Effector memory CD8-positive, alpha-beta T cell (primary cell): ENCODE results near the gene GSS.

Source experiments
- ATAC-seq: fragments of 150-1000 bp; cut with Tn5 transposase; replicated peaks from 2 replicates; pipeline ENCODE4 v1.10.0; 2021; ENCODE audit warnings: mild to moderate bottlenecking, moderate library complexity
- DNase-seq, 3 experiments: peaks; one replicate each; pipeline ENCODE4 v3.0.0; 2021
- H3K27ac Mint-ChIP-seq, 2 donors: one replicate each; pipeline ENCODE4 v1.8.0; 2022; ENCODE audit warnings: mild to moderate bottlenecking in 2 of 2, mixed read lengths in 2 of 2, moderate library complexity in 2 of 2
- H3K27me3 Mint-ChIP-seq, 2 donors: one replicate each; pipeline ENCODE4 v1.8.0; 2022; ENCODE audit warnings: mixed read lengths in 2 of 2
- H3K36me3 Mint-ChIP-seq: one replicate; pipeline ENCODE4 v1.8.0; 2022; ENCODE audit warnings: mild to moderate bottlenecking, moderate library complexity, mixed read lengths; ENCODE audit not compliant: insufficient read depth
- H3K4me1 Mint-ChIP-seq, 2 donors: one replicate each; pipeline ENCODE4 v1.8.0; 2022; ENCODE audit warnings: low read depth in 2 of 2, mixed read lengths in 2 of 2
- H3K4me3 Mint-ChIP-seq, 2 donors: one replicate each; pipeline ENCODE4 v1.8.0; 2022; ENCODE audit warnings: mild to moderate bottlenecking in 2 of 2, mixed read lengths in 2 of 2, moderate library complexity in 2 of 2
- H3K9me3 Mint-ChIP-seq, 2 donors: one replicate each; pipeline ENCODE4 v1.8.0; 2022; ENCODE audit warnings: mixed read lengths in 2 of 2
- total RNA-seq, 9 experiments: gene quantifications; one replicate each; lab custom pipeline; 2026; lab: John Stamatoyannopoulos, UW

Gene GSS
- 30.9 to 59.2 (median 44.0) reads per million in 9 experiments for total RNA-seq

DNA sequence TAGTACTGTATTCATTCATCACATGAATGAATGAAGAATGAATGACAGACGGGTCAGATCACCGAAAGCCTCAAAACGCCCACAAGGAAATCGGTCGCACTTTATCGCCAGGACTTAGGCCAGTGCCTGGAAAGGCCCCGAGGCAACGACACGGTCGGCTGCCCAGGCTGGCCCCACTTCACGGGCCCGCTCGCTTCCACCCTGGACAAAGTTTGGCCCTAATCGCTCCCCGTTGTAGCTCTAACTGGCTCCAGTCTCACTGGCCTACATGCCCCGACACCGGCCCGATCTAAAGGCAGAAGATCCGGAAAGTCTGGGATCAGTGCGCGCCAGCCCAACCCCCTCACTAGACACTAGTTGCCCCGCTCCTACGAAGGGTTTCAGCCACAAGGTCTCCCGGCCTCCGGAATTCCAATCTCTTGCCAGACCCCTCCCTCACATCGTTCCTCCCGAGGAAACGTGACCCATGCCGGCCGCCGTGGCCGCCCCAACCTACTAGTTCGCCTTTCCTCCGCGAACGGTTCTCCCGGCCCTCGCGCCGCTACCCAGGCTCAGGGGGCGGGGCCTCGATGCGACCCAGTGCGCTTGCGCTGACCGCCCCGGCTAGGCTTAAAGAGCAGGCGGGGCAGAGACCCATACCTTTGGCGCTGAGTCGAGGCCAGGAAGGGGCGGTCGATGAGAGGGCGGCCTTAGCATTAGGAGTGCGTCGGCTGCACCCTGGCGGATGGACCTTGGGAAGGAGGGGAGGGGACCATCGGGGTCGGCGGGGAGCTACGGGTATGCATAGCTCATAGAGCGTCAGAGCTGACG, at the start of gene GSS, which contains the start of gene MYH7B:
Gene GSS (minus strand): TSS at position 576 of the 810 bp plus-strand sequence. CDS start 3,954 bp downstream, outside the sequence.
Gene MYH7B (plus strand): TSS at position 638 of the 810 bp plus-strand sequence. CDS start 22,138 bp downstream, outside the sequence.
- no peaks in the 10 kb centered on the region for H3K27me3 Mint-ChIP-seq

DNA sequence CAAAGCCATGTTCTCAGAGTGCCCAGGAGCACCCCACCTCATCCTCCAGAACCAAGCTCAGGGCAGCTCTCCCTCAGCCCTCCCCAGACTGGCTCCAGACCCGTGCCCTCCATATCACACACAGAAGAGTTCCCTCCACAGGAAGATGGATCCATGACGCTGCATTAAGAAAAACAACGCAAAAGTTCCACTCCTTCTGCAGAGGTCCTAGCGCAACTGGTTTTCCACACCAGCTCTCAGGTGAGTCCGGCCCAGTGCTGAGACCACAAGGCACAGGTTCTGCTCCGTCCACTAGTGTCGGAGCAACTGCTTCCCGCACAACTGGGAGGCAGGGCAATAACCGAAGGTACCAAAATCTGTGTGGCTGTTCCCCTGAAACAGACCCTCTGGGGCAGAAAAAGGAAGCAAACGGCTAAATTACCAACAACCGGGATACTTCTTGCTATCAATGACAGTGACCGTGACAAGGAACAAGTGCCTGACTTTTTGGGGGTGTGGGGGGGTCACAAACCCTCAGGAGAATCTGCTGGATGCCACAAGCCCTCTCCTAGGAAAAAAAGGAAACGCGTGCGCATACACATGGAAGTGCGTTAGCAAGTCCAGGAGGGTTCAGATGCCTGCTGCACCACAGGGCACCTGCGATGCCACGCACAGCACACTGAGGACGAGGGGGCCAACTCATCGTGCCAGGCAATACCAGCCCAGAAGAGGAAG, 49.3 kb upstream of the GSS start:
- Mint-ChIP-seq H3K4me1 (no peaks in the 10 kb centered on the region), H3K27me3 (no peaks in the 10 kb centered on the region), H3K4me3 (no peak overlapping the region), H3K27ac (peak overlapping the region in 1 of 2 donors; percentile 84), H3K36me3 (peaks cover 59% of the 10 kb centered on the region), H3K9me3 (no peaks in the 10 kb centered on the region)
- ATAC-seq (no peak), DNase-seq (no peak)

More for the DNA sequence above, at the start of gene GSS, which contains the start of gene MYH7B:
- Mint-ChIP-seq H3K4me3 (peak within 1 kb of the TSS; percentile 94 to 99), H3K9me3 (no peaks in the 10 kb centered on the region), H3K36me3 (peaks cover 4% of the 10 kb centered on the region), H3K27ac (peak within 1 kb of the TSS; percentile 93 to 98), H3K4me1 (peaks cover 19 to 20% of the 10 kb centered on the region in 2 donors)
- peak; percentile 98 for DNase-seq
- ATAC-seq, result peak; percentile 91

DNA sequence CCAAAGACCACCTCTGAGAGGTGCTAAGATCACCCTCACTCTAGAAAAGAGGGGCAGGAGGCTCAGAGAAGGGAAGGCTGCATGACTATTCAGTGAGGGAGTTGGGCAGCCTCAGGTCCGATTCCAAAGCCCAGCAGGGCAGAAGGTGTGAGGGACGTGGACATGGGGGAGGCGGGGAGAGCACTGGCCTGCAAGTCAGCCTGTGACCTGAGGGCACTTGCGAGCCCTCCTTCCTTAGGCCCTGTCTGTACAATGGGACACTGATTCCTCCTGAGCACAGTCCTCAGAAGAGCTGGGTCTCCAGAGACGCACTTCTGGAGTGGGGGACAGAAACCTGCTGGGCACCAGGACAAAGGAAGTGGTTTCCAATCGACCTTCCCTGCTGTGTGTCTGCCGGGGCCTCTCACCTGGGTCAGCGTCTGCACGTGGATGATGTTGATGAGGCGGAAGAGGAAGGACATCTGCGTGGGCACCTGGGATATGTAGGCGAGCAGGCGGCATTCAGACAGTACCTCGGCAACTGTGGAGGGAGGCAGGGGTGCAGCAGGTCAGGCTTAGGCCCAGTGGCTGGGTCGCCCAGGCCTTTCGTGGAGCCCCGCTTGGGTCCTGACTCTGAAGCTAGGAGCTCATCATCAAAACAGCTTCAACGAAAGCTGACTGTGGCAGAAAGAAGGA, 48.6 kb upstream of the GSS start:
- peak overlapping the region in 1 of 2 donors; percentile 84 for H3K27ac Mint-ChIP-seq
- no peak overlapping the region for H3K4me3 Mint-ChIP-seq
- H3K36me3 Mint-ChIP-seq, result peaks cover 57% of the 10 kb centered on the region

DNA sequence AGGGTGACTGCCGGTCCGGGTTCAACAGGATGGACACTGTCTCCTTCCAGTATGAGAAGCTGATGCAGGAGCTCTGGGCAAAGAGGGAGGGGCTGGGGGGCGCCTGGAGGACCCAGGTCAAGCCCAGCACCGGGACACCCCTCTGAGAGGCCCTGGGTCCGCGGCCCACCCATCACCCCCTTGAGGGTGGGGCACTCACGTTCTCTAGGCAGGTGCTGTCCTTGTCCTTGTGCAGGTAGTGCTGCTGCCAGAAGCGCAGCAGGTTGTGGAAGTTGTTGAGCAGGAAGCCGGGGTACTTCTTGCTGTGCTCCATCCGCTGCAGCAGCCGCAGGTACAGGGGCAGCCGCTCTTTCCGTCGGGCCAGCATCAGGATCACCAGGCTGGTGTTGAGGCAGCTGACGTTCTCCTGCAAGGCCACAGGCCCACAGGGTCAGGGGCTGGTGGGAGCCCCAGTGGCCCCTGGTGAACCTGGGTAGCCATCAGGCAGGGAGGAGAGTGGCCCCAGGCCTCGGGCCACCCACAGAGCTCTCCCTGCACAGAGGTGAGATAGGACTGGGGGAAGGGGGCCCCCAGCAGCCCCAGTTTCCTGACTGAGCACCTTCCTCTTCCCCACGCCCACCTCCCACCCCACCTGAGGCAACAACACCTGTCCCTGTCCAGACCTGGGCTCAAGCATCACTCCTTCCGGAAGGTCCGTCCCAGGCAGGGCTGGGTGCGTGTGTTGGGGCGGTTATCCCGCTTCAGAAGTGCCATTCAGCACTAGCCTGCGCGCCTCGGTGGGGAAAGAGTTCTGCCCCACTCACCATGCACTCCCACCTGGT, 47.8 kb upstream of the GSS start:
- H3K27ac Mint-ChIP-seq, result peak overlapping the region in 1 of 2 donors; percentile 84
- DNase-seq (no peak), ATAC-seq (no peak)
- no peaks in the 10 kb centered on the region for H3K9me3 Mint-ChIP-seq
- peaks cover 56% of the 10 kb centered on the region for H3K36me3 Mint-ChIP-seq
- H3K4me1 Mint-ChIP-seq, result peaks cover 0 to 3% of the 10 kb centered on the region in 2 donors
- H3K27me3 Mint-ChIP-seq, result no peaks in the 10 kb centered on the region
- no peak overlapping the region for H3K4me3 Mint-ChIP-seq

More for the DNA sequence above, 48.6 kb upstream of the GSS start:
- DNase-seq (no peak), ATAC-seq (no peak)
- Mint-ChIP-seq H3K27me3 (no peaks in the 10 kb centered on the region), H3K4me1 (no peaks in the 10 kb centered on the region), H3K9me3 (no peaks in the 10 kb centered on the region)

DNA sequence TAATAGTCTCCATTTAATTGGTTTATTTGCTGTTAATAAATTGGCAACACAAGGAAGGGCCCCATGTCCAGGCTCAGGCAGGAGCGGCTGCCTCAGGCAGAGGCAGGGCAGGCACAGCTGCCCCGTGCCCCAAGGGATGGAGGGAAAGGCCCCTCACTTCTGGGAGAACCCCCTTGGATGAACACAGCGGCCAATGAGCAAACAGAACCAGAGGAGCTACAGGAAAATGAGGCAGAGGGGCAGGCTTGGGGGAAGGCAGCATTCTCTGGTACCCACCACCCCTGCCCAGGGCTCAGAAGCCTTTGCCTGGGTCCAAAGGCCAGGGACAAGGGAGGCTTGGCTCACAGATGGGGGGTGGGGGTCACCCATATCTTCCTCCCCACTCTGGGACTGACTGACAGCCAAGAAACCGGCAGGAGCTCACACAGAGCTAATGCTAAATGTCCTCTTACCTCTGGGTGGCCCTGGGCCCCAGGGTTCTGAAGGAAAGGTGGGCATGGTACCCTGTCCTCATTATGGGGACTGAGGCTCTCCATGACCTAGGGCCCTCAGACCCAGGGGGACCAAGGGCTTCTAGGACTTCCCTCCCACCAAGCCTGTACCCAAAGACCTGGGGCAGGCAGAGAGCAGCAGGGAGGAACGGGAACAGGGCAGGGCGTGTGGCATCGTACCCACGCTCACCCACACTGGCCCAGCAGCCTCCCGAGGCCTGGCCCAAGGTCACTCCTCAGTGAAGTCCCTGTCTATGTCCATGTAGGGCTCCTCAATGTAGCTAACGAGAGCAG, 47.0 kb upstream of the GSS start:
- Mint-ChIP-seq H3K4me1 (peaks cover 0 to 11% of the 10 kb centered on the region in 2 donors), H3K27me3 (no peaks in the 10 kb centered on the region), H3K9me3 (no peaks in the 10 kb centered on the region), H3K27ac (peak overlapping the region in 1 of 2 donors; percentile 22), H3K4me3 (no peak overlapping the region), H3K36me3 (peaks cover 53% of the 10 kb centered on the region)
- ATAC-seq, result no peak
- DNase-seq, result no peak

DNA sequence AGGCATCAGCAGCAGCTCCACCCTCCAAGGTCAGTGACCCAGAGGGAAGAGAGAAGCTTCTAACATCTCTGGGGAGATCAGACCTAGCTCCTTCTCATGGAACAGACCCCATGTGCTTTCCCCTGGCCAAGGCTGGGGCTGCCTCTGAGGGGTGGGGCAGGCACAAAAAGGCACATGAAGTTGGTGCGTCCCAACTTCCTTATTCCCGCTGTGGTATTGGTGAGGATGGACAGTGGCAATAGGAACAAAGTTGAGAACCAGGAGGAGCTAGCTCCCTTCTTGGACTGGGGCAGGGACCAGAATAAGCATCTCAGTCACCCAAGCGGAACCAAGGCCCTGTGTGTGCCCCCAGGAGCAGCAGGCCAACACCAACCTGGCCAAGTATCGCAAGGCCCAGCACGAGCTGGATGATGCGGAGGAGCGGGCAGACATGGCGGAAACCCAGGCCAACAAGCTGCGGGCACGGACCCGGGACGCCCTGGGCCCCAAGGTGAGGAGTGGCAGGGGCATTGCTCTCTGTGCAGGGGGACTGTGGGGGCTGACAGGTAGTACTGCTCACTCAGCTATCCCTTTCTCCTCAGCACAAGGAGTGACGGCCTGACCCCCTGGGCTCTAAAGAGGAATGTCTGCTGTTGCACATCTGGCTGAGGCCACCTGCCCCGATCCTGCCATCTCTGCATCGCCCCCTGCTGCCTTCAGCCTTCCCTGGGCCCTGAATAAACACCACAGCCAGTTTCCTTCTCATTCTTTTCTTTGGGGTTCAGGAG, 46.2 kb upstream of the GSS start:
- H3K9me3 Mint-ChIP-seq, result no peaks in the 10 kb centered on the region
- peaks cover 0 to 15% of the 10 kb centered on the region in 2 donors for H3K4me1 Mint-ChIP-seq
- no peaks in the 10 kb centered on the region for H3K27me3 Mint-ChIP-seq
- H3K4me3 Mint-ChIP-seq, result no peak overlapping the region
- DNase-seq (no peak), ATAC-seq (no peak)
- H3K36me3 Mint-ChIP-seq, result peaks cover 48% of the 10 kb centered on the region
- H3K27ac Mint-ChIP-seq, result peak overlapping the region in 1 of 2 donors; percentile 22

DNA sequence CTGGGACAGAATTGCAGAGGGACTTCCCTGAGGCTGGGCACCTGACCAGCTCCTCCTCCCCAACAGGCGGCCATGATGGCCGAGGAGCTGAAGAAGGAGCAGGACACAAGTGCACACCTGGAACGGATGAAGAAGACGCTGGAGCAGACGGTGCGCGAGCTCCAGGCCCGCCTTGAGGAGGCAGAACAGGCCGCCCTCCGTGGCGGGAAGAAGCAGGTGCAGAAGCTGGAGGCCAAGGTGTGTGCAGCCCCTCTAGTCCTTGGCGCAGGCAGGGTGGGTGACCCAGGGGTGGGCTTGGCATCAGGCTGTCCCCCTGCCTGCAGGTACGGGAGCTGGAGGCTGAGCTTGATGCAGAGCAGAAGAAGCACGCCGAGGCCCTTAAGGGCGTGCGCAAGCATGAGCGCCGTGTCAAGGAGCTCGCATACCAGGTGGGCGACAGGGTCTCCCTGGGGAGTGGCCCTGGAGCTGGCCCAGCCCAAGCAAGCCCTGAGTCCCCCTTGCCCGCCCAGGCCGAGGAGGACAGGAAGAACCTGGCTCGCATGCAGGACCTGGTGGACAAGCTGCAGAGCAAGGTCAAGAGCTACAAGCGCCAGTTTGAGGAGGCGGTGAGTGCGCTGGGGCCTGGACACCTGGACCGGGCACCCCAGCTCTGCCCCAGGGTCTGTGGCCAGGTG, 45.5 kb upstream of the GSS start:
- no peaks in the 10 kb centered on the region for H3K9me3 Mint-ChIP-seq
- DNase-seq, result no peak
- ATAC-seq, result no peak
- H3K27ac Mint-ChIP-seq, result peak overlapping the region in 1 of 2 donors; percentile 49
- no peaks in the 10 kb centered on the region for H3K27me3 Mint-ChIP-seq
- peaks cover 0 to 15% of the 10 kb centered on the region in 2 donors for H3K4me1 Mint-ChIP-seq
- H3K36me3 Mint-ChIP-seq, result peaks cover 45% of the 10 kb centered on the region
- H3K4me3 Mint-ChIP-seq, result no peak overlapping the region

DNA sequence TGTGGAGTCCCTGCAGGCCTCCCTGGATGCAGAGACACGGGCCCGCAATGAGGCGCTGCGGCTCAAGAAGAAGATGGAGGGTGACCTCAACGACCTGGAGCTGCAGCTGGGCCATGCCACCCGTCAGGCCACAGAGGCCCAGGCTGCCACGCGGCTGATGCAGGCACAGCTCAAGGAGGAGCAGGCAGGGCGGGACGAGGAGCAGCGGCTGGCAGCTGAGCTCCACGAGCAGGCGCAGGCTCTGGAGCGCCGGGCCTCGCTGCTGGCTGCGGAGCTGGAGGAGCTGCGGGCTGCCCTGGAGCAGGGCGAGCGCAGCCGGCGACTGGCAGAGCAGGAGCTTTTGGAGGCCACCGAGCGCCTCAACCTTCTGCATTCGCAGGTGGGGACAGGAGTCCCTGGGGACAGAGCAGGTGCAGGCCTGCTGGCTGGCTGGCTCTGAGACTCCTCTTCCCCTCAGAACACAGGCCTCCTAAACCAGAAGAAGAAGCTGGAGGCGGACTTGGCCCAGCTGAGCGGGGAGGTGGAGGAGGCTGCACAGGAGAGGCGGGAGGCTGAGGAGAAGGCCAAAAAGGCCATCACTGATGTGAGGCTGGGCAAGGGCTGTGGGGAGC, 44.8 kb upstream of the GSS start:
- DNase-seq, result no peak
- ATAC-seq, result no peak
- H3K4me3 Mint-ChIP-seq, result no peak overlapping the region
- H3K27ac Mint-ChIP-seq, result peak overlapping the region in 1 of 2 donors; percentile 49
- no peaks in the 10 kb centered on the region for H3K27me3 Mint-ChIP-seq
- H3K9me3 Mint-ChIP-seq, result no peaks in the 10 kb centered on the region
- peaks cover 38% of the 10 kb centered on the region for H3K36me3 Mint-ChIP-seq
- peaks cover 0 to 15% of the 10 kb centered on the region in 2 donors for H3K4me1 Mint-ChIP-seq

DNA sequence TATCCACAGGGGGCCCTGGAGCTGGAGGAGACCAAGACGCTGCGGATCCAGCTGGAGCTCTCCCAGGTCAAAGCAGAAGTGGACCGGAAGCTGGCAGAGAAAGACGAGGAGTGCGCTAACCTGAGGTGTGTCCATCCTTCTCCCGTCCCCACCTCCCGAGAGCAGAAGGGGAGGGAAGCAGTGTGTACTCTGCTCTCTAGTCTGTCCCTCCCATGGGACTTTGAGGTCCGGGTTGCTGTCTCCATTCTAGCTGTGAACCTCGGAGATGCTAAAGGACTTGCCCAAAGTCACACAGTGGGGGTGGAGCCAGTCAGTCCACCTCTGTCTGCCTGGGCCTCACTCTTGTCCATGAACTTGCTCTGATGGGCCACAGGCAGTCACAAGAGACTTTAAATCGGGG, 44.2 kb upstream of the GSS start:
- H3K9me3 Mint-ChIP-seq, result no peaks in the 10 kb centered on the region
- H3K4me1 Mint-ChIP-seq, result peaks cover 0 to 15% of the 10 kb centered on the region in 2 donors
- H3K4me3 Mint-ChIP-seq, result no peak overlapping the region
- ATAC-seq (no peak), DNase-seq (no peak)
- no peaks in the 10 kb centered on the region for H3K27me3 Mint-ChIP-seq
- H3K36me3 Mint-ChIP-seq, result peaks cover 34% of the 10 kb centered on the region
- H3K27ac Mint-ChIP-seq, result peak overlapping the region in 1 of 2 donors; percentile 49

DNA sequence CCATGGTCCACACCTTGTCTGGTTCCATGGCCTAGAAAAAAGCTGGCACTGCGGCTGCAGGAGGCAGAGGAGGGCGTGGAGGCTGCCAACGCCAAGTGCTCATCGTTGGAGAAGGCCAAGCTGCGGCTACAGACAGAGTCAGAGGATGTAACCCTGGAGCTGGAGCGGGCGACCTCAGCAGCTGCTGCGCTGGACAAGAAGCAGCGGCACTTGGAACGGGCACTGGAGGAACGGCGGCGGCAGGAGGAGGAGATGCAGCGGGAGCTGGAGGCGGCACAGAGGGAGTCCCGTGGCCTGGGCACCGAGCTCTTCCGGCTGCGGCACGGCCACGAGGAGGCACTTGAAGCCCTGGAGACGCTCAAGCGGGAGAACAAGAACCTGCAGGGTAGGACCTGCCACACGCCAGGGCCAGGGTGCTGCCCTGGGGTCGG, 43.4 kb upstream of the GSS start:
- Mint-ChIP-seq H3K27ac (peak overlapping the region; percentile 32 to 35), H3K36me3 (peaks cover 31% of the 10 kb centered on the region), H3K27me3 (no peaks in the 10 kb centered on the region), H3K9me3 (no peaks in the 10 kb centered on the region), H3K4me3 (no peak overlapping the region), H3K4me1 (peaks cover 0 to 15% of the 10 kb centered on the region in 2 donors)
- no peak for DNase-seq
- no peak for ATAC-seq
